Occipital lobe (tissue), 2 donors: Measurements from ENCODE around the gene BRIP1. TPM values are rescaled to one million over a fixed set of nuclear protein-coding genes. Genes with fewer than 3 reads are reported as not detected.
"Not testable (repeated sequence)": the region's sequence is repeated elsewhere in the genome, so short reads cannot be mapped to it uniquely, and the experiment has no call there.

Experiments used
- DNase-seq: peaks from one replicate; lab custom pipeline; 2025; lab: John Stamatoyannopoulos, UW
- total RNA-seq: library from RNA; depleted of rRNA; stranded (reverse); fragments of >200 nt; gene quantifications from one replicate; pipeline ENCODE4 v1.2.3, GENCODE V29; 2014

BRIP1 gene
- total RNA-seq, 1 donor from 2014 or later, result 5.8 TPM

GRCh38 chr17:61867033-61867432 lies 3.7 kb upstream of the BRIP1 start:
- DNase-seq, result no peak

- DNase-seq, result no peak
These were observed 436 bp upstream of the BRIP1 start for GRCh38 chr17:61863801-61864126.

DNA sequence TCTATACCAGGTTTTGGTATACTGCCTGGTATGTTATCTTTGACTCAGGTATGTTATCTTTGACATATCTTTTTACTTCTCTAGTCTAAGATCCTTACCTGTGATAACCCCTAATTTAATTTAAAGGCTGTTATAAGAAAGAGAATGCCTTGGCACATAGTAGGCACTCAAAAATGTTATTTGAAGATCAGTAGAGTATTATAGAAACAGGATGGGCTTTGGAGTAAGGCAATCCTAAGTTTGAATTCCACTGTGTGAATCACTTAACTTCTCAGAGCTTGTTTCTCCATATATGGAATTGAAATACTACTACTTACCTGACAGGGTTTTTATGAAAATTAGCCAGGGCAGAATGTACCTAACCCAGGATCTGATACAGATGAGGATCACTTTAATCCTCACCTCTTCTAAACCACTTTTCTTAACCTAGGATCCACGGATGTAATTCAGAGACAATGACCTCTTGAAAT lies 1.2 kb downstream of the BRIP1 start:
- DNase-seq, result no peak

DNA sequence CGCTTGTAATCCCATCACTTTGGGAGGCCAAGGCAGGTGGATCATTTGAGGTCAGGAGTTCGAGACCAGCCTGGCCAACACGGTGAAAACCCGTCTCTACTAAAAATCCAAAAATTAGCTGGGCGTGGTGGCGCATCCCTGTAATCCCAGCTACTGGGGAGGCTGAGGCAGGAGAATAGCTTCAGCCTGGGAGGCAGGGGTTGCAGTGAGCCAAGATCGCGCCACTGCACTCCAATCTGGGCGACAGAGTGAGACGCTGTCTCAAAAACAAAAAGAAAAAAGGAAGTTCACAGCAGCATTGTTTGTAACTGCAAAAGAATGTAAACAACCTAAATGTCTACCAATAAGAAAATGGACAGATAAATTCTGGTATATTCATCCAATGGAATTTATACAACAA lies 2.9 kb downstream of the BRIP1 start:
- not testable (repeated sequence) for DNase-seq

DNA sequence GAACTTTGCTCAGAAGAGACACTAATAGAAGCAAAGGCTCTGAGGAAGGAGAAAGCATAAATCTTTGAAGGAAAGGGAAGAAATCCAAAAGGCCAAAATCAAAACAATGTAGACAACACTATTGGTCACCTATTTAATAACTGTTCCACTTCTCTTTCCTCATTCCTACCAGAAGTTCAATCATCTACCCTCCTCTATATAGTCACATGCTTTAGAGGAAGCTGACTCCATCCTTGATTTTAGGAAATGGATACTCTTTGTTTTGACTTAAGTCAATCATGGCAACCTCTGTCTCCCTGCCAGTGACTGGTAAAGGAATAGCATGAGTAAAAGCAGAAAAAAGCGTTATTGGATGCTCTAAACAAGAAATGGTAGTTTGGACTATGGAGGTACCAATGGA lies 7.3 kb downstream of the BRIP1 start:
- DNase-seq, result no peak

DNA sequence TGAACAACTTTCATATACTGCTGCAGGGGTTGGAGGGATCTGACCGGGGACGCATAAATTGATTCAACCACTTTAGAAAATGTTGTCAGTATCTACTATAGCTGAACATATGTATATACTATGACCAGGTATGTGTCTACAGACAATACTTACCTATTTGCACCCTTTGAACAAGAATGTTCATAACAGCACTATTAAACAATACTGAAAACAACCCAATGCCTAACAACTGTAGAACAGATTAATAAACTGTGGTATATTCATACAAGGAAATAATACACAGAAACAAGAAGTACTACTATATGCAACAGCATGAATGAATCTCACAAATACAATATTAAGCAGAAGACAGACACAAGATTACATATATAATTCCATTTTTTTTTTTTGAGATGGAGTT lies 10.5 kb downstream of the BRIP1 start:
- DNase-seq, result no peak

- DNase-seq, result no peak
These were observed 13.7 kb downstream of the BRIP1 start for GRCh38 chr17:61849674-61850073.

DNA sequence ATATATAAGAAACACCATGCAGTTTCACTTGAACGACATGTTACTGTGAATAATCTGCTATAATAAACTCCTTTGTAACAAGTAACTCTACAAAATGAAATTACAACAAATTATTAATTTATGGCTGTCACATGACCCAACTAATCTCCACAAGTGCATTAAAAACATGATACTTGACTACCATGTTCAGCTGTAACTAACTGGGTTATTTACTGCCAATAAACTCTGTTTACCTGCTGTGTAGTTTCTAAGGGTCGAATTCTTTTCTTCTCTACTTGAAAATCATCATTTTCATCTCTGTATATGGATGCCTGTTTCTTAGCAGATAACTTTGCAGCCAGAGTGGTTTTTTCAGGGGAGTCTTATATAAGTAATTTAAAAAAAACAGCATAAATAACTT lies 14.4 kb downstream of the BRIP1 start:
- no peak for DNase-seq

DNA sequence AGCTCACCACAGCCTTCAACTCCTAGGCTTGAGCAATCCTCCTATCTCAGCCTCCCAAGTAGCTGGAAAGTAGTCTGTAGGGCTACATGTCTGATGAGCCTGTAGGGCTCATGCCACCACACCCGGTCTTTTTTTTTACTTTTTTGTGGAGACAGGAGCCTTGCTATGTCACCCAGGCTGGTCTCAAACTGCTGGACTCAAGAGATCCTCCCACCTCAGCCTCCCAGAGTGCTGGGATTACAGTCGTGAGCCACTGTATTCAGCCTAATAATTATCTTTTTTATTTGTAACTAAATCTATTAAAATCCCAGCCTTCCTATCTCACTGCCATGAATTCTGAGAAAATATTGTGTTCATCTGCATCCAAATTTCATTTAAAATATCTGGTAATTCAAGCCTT lies 15.1 kb downstream of the BRIP1 start:
- no peak for DNase-seq

GRCh38 chr17:61847659-61848058 lies 15.7 kb downstream of the BRIP1 start:
- DNase-seq, result no peak

GRCh38 chr17:61846761-61847375 lies 16.5 kb downstream of the BRIP1 start:
- no peak for DNase-seq

- DNase-seq, result no peak
These were observed 17.2 kb downstream of the BRIP1 start for GRCh38 chr17:61846088-61846487.

- no peak for DNase-seq
These were observed 19.9 kb downstream of the BRIP1 start for GRCh38 chr17:61843435-61843834.

DNA sequence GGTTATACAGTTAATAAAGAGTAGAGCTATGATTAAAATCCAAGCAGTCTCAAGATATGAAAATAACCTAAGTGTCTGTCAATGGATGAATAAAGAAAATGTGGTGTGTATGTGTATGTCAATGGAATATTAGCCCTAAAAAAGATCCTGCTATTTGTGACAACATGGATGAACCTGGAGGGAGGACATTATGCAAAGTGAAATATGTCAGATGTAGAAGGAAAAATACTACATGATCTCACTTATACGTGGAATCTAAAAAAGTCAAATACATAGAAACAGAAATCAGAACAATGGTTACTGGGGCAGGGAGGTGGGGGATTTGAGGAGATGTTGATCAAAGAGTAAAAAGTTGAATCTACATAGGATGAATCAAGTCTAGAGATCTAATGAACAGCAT lies 20.4 kb downstream of the BRIP1 start:
- DNase-seq, result no peak

GRCh38 chr17:61839300-61839786 lies 24.0 kb downstream of the BRIP1 start:
- no peak for DNase-seq

GRCh38 chr17:61837175-61838051 lies 25.9 kb downstream of the BRIP1 start:
- no peak for DNase-seq

- DNase-seq, result no peak
These were observed 26.8 kb downstream of the BRIP1 start for GRCh38 chr17:61836266-61837174.

DNA sequence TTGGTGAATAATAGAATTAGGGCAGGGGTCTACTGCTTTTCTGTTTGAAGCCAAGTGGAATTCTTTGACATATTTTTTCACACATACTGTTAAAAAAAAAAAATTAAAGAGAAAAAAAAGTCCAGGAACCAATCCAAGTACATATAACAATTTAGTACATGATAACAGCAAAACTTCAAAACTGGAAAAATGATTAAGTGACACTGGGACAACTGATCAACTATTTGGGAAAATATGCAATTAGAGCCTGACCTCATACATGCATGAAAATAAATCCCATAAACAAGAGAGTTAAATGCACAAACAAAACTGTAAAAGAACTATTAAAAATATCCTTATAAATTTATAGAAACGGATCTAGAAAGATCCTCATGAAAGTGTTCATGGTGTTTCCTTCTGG lies 27.7 kb downstream of the BRIP1 start:
- no peak for DNase-seq

GRCh38 chr17:61834610-61835009 lies 28.7 kb downstream of the BRIP1 start:
- no peak for DNase-seq

DNA sequence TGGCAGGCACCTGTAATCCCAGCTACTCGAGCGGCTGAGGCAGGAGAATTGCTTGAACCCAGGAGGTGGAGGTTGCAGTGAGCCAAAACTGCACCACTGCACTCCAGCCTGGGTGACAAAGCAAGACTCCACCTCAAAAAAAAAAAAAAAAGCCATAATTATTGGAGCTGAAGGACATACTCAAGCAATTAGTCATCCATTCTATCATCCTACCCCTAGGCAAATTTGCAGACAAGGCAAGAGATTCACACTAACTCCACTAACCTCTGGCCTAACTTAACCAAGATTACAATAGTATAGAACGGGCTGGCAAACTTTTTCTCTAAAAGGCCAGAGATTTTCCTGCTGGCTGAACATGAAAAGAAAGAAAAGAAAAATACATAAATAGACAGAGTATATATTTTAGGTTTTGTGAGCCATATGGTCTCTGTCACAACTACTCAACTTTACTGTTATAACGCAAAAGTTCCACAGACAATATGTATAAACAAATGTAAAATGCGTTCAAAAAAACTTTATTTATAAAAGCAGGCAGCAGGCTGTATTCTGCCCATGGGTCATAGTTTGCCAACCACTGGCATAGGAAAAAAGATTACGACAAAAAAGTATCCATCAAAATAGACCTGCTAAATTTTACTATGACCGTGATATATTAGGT lies 29.7 kb downstream of the BRIP1 start:
- DNase-seq, result no peak

DNA sequence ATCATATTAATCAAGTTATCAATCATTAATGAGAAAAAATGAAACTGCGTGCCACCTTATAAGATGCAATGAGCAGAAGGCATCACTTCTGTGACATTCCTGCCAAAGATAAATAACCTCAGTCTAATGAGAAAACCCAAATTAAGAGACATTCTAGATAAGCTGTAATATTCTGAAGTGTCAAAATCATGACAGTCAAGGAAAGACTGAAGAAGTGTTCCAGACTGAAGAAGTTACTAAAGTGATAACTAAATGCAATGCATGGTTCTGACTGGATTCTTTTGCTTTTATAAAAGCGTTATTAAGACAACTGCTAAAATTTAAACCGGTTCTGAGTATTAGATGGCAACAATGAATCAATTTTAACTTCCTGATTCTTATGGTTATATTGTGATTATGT lies 30.9 kb downstream of the BRIP1 start:
- DNase-seq, result no peak
